SK-MEL-5 (cell line): ENCODE data around the gene ST6GAL2. TPM values are rescaled to one million over a fixed set of nuclear protein-coding genes. Genes with fewer than 3 reads are reported as not detected.
A peak's percentile ranks its signal among the peaks of the same experiment; 100 is the strongest.

Experiments used
- DNase-seq: peaks from one replicate; pipeline ENCODE4 v3.0.0-alpha.2; 2016; ENCODE audit warnings: low read depth, low spot score
- in situ Hi-C: cut with HindIII; loops from 2 replicates; pipeline ENCODE4 v1.10.0; 2016; ENCODE audit warnings: low sequenced_read_pairs, high pct_unique_total_duplicates, low pct_unique_long_range_greater_than_20kb
- total RNA-seq: library from RNA; depleted of rRNA; stranded (reverse); fragments of >200 nt; shearing (Covaris generic); gene quantifications from 2 replicates; pipeline ENCODE4 v1.2.3, GENCODE V29; 2014

The ST6GAL2 gene
- total RNA-seq, 1 experiment from 2014 or later: not detected

GRCh38 chr2:106792671-106793070 is 93.3 kb downstream of the ST6GAL2 start:
- in situ Hi-C loops: no loop called here

GRCh38 chr2:106789185-106789584 is 96.8 kb downstream of the ST6GAL2 start:
- in situ Hi-C loops: no loop called here
- peak; percentile 65 for DNase-seq

More at GRCh38 chr2:106792671-106793070, 93.3 kb downstream of the ST6GAL2 start:
- DNase-seq: no peak

GRCh38 chr2:106782681-106783080 is 103.3 kb downstream of the ST6GAL2 start:
- DNase-seq: no peak
- in situ Hi-C loops: no loop called here

GRCh38 chr2:106781196-106781595 is 104.8 kb downstream of the ST6GAL2 start:
- DNase-seq: no peak
- in situ Hi-C loops: no loop called here

GRCh38 chr2:106771811-106772210 is 114.2 kb downstream of the ST6GAL2 start:
- in situ Hi-C loops: no loop called here
- DNase-seq: no peak

GRCh38 chr2:106770986-106771385 is 115.0 kb downstream of the ST6GAL2 start:
- no peak for DNase-seq
- in situ Hi-C loops: no loop called here

GRCh38 chr2:106764614-106765013 is 121.4 kb downstream of the ST6GAL2 start:
- no peak for DNase-seq
- in situ Hi-C loops: no loop called here

GRCh38 chr2:106759966-106760365 is 126.0 kb downstream of the ST6GAL2 start:
- no peak for DNase-seq

GRCh38 chr2:106758901-106759497 is 127.0 kb downstream of the ST6GAL2 start:
- in situ Hi-C loops: no loop called here
- DNase-seq: no peak

More at GRCh38 chr2:106759966-106760365, 126.0 kb downstream of the ST6GAL2 start:
- in situ Hi-C loops: no loop called here
